Breast epithelium (tissue), 4 donors: ENCODE data around the gene FUT8. TPM values are rescaled to one million over a fixed set of nuclear protein-coding genes. Genes with fewer than 3 reads are reported as not detected.

Experiments
- DNase-seq, 2 donors: peaks; one replicate each; pipeline ENCODE4 v3.0.0-alpha.2; 2019; ENCODE audit warnings: low spot score in 2 of 2
- H3K27ac ChIP-seq, 2 donors: fragments of 200-600 bp; sonication (generic) in 1 of 2; one replicate each; pipeline ENCODE4 v1.5.1; 2016 to 2019; ENCODE audit warnings: mild to moderate bottlenecking in 1 of 2
- H3K27me3 ChIP-seq, 2 donors: fragments of 200-600 bp; sonication (generic) in 1 of 2; one replicate each; pipeline versions ENCODE4 v1.5.1 to v1.6.0; 2017 to 2019; ENCODE audit warnings: control low read depth in 1 of 2, mild to moderate bottlenecking in 1 of 2
- H3K36me3 ChIP-seq: fragments of 200-600 bp; one replicate; pipeline ENCODE4 v1.5.1; 2019
- H3K4me1 ChIP-seq, 2 donors: fragments of 200-600 bp; sonication (generic); one replicate each; pipeline ENCODE4 v1.5.1; 2016 to 2019; ENCODE audit warnings: control low read depth in 1 of 2
- H3K4me3 ChIP-seq, 3 donors: fragments of 200-600 bp; sonication (generic); 1 replicate in 2 of 3; 2 replicates in 1 of 3; pipeline ENCODE4 v1.5.1; 2016 to 2019; ENCODE audit warnings: mild to moderate bottlenecking in 3 of 3, moderate library complexity in 2 of 3
- H3K9me3 ChIP-seq, 2 donors: fragments of 200-600 bp; sonication (generic) in 1 of 2; one replicate each; pipeline ENCODE4 v1.5.1; 2016 to 2019; ENCODE audit warnings: control low read depth in 1 of 2
- CTCF ChIP-seq, 3 donors: fragments of 450-650 bp; IDR thresholded peaks; one replicate each; pipeline ENCODE4 v1.5.1; 2016 to 2017; ENCODE audit warnings: antibody characterized with exemption in 3 of 3, mild to moderate bottlenecking in 3 of 3, moderate library complexity in 3 of 3
- POLR2A ChIP-seq: fragments of 450-650 bp; IDR thresholded peaks from one replicate; pipeline ENCODE4 v1.6.1; 2016; ENCODE audit warnings: antibody characterized with exemption, mild to moderate bottlenecking, moderate library complexity
- POLR2AphosphoS5 ChIP-seq, 3 donors: sonication (generic); formaldehyde crosslinking; IDR thresholded peaks; one replicate each; pipeline ENCODE4 v1.6.1; 2017; ENCODE audit warnings: antibody characterized with exemption in 3 of 3
- intact Hi-C: fragments of 100-400 bp; cut with DNase I; formaldehyde crosslinking; loops from one replicate; pipeline ENCODE4 v1.15.1; 2023; ENCODE audit warnings: low total_unique reads
- total RNA-seq, 3 donors: library from RNA; depleted of rRNA; stranded (reverse); fragments of >200 nt; gene quantifications; one replicate each; pipeline ENCODE4 v1.1.0, GENCODE V29; 2016

Gene FUT8
- total RNA-seq, 3 donors from 2014 or later = 36.3 to 69.1 (median 47.2) TPM

- TF ChIP-seq POLR2AphosphoS5 (IDR thresholded peaks at IDR 0.05) = no peak
- H3K9me3 ChIP-seq = no peaks in the 10 kb centered on the region
- no peak for DNase-seq
- intact Hi-C loops = no loop called here
- no peak overlapping the region for H3K27ac ChIP-seq
- no peak overlapping the region for H3K4me3 ChIP-seq
- no peaks in the 10 kb centered on the region for H3K36me3 ChIP-seq
- H3K4me1 ChIP-seq = no peaks in the 10 kb centered on the region
- no peaks in the 10 kb centered on the region for H3K27me3 ChIP-seq
These were observed 24.9 kb upstream of the FUT8 start for GRCh38 chr14:65387628-65388027.

- no peak overlapping the region for H3K4me3 ChIP-seq
- H3K27ac ChIP-seq = no peak overlapping the region
- H3K4me1 ChIP-seq = no peaks in the 10 kb centered on the region
- H3K9me3 ChIP-seq = peaks cover 9 to 11% of the 10 kb centered on the region in 2 donors
- no peak for DNase-seq
- intact Hi-C loops = no loop called here
- TF ChIP-seq POLR2A (no peak), POLR2AphosphoS5 (IDR thresholded peaks at IDR 0.05) (no peak), CTCF (IDR thresholded peaks at IDR 0.05) (no peak)
- no peaks in the 10 kb centered on the region for H3K36me3 ChIP-seq
- H3K27me3 ChIP-seq = no peaks in the 10 kb centered on the region
These were observed 20.2 kb upstream of the FUT8 start for GRCh38 chr14:65392296-65392695.

GRCh38 chr14:65396082-65396910, 16.2 kb upstream of the FUT8 start:
- no peak overlapping the region for H3K27ac ChIP-seq
- intact Hi-C loops = no loop called here
- H3K36me3 ChIP-seq = no peaks in the 10 kb centered on the region
- no peak overlapping the region for H3K4me3 ChIP-seq
- DNase-seq = no peak
- H3K9me3 ChIP-seq = peaks cover 9 to 11% of the 10 kb centered on the region in 2 donors
- TF ChIP-seq POLR2A (no peak), POLR2AphosphoS5 (IDR thresholded peaks at IDR 0.05) (no peak), CTCF (IDR thresholded peaks at IDR 0.05) (no peak)
- no peaks in the 10 kb centered on the region for H3K4me1 ChIP-seq
- H3K27me3 ChIP-seq = no peaks in the 10 kb centered on the region

GRCh38 chr14:65403231-65403630, 9.3 kb upstream of the FUT8 start:
- no peak for DNase-seq
- no peaks in the 10 kb centered on the region for H3K4me1 ChIP-seq
- intact Hi-C loops = no loop called here
- TF ChIP-seq POLR2A (no peak), CTCF (IDR thresholded peaks at IDR 0.05) (no peak), POLR2AphosphoS5 (IDR thresholded peaks at IDR 0.05) (no peak)
- H3K27me3 ChIP-seq = no peaks in the 10 kb centered on the region
- H3K36me3 ChIP-seq = no peaks in the 10 kb centered on the region
- H3K9me3 ChIP-seq = no peaks in the 10 kb centered on the region
- no peak overlapping the region for H3K27ac ChIP-seq
- no peak overlapping the region for H3K4me3 ChIP-seq

- H3K27me3 ChIP-seq = no peaks in the 10 kb centered on the region
- no peaks in the 10 kb centered on the region for H3K36me3 ChIP-seq
- H3K9me3 ChIP-seq = no peaks in the 10 kb centered on the region
- H3K4me3 ChIP-seq = no peak overlapping the region
- H3K4me1 ChIP-seq = no peaks in the 10 kb centered on the region
- DNase-seq = no peak
- H3K27ac ChIP-seq = no peak overlapping the region
- TF ChIP-seq POLR2AphosphoS5 (IDR thresholded peaks at IDR 0.05) = no peak
- intact Hi-C loops = no loop called here
These were observed 4.4 kb upstream of the FUT8 start for GRCh38 chr14:65408113-65408512.

- no peak overlapping the region for H3K4me3 ChIP-seq
- no peaks in the 10 kb centered on the region for H3K9me3 ChIP-seq
- peak overlapping the region in 1 of 2 donors; percentile 97 for H3K27ac ChIP-seq
- H3K4me1 ChIP-seq = no peaks in the 10 kb centered on the region
- intact Hi-C loops = no loop called here
- no peak for TF ChIP-seq POLR2A
- no peak for TF ChIP-seq CTCF (IDR thresholded peaks at IDR 0.05)
- TF ChIP-seq POLR2AphosphoS5 (IDR thresholded peaks at IDR 0.05) = no peak
- no peaks in the 10 kb centered on the region for H3K36me3 ChIP-seq
- no peaks in the 10 kb centered on the region for H3K27me3 ChIP-seq
- DNase-seq = no peak
These were observed 1.9 kb upstream of the FUT8 start for GRCh38 chr14:65410640-65411039.
